Measurements from ENCODE around the gene HTN3. TPM values are rescaled to one million over a fixed set of nuclear protein-coding genes. Genes with fewer than 3 reads are reported as not detected.

HTN3 gene
- total RNA-seq, 4 donors from 2014 or later, result not detected

DNA sequence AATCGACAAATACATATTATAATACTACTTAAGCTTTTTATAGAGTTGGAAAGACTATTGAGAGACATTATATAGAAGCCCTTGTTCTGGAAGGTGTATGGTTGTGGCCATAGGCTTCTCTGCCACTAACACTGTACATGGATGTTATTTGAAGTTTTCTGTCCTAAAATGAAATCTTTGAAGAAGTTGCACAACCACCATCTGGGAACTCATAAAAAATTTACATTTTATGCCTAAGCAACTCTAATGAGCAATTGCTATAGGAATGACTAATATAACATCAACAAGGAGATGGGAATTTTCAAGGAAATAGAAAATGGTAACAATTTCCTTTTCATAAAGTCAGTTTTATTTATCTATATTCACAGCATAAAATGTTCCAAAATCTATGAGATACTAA lies 29.4 kb downstream of the HTN3 start:
- WGBS, result 84% methylated on average over 1 of the region's 1 CpG
- no peak for TF ChIP-seq POLR2A (IDR thresholded peaks at IDR 0.05; ENCODE audit: low read depth)
- TF ChIP-seq, protein P1, sequence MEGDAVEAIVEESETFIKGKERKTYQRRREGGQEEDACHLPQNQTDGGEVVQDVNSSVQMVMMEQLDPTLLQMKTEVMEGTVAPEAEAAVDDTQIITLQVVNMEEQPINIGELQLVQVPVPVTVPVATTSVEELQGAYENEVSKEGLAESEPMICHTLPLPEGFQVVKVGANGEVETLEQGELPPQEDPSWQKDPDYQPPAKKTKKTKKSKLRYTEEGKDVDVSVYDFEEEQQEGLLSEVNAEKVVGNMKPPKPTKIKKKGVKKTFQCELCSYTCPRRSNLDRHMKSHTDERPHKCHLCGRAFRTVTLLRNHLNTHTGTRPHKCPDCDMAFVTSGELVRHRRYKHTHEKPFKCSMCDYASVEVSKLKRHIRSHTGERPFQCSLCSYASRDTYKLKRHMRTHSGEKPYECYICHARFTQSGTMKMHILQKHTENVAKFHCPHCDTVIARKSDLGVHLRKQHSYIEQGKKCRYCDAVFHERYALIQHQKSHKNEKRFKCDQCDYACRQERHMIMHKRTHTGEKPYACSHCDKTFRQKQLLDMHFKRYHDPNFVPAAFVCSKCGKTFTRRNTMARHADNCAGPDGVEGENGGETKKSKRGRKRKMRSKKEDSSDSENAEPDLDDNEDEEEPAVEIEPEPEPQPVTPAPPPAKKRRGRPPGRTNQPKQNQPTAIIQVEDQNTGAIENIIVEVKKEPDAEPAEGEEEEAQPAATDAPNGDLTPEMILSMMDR (IDR thresholded peaks at IDR 0.05), result no peak
- TF ChIP-seq EP300 (IDR thresholded peaks at IDR 0.05), result no peak
- TF ChIP-seq POLR2AphosphoS5 (IDR thresholded peaks at IDR 0.05), result no peak
- Histone ChIP-seq H3K4me3 (no peak overlapping the region), H3K9me3 (peaks cover 0 to 8% (median 2%) of the 10 kb centered on the region in 4 donors), H3K27me3 (no peaks in the 10 kb centered on the region), H3K27ac (replicated peaks in 1 of 4) (no peak overlapping the region), H3K4me1 (no peaks in the 10 kb centered on the region), H3K36me3 (no peaks in the 10 kb centered on the region)
- intact Hi-C loops (cut with DNase I), result no loop called here
- DNase-seq (ENCODE audit: extremely low spot score), result no peak

DNA sequence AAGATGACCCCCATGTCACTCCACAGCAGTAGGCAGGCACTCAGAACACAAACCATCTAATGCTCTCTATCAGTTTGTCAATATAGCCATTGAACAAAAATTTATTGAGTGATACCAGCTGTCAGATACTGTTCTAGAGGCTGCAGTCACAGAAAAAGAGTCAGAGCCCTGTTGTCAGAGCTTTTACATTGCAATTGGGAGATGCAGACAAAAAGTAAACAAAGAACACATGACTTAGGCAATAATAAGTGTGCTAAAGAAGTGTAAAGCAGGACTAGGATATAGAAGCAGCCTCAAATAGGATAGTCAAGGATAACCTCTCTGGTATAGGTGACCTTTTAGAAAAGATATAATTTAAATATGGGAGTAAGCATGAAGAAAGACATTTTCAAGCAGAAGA lies 30.9 kb downstream of the HTN3 start:
- DNase-seq (ENCODE audit: extremely low spot score), result no peak
- Histone ChIP-seq H3K36me3 (no peaks in the 10 kb centered on the region), H3K27me3 (no peaks in the 10 kb centered on the region), H3K9me3 (peaks cover 0 to 8% (median 2%) of the 10 kb centered on the region in 4 donors), H3K4me1 (no peaks in the 10 kb centered on the region), H3K27ac (replicated peaks in 1 of 4) (no peak overlapping the region), H3K4me3 (no peak overlapping the region)
- intact Hi-C loops (cut with DNase I), result no loop called here
- TF ChIP-seq POLR2AphosphoS5 (IDR thresholded peaks at IDR 0.05) (no peak), POLR2A (IDR thresholded peaks at IDR 0.05; ENCODE audit: low read depth) (no peak)
- TF ChIP-seq, protein P1 (IDR thresholded peaks at IDR 0.05), result no peak

DNA sequence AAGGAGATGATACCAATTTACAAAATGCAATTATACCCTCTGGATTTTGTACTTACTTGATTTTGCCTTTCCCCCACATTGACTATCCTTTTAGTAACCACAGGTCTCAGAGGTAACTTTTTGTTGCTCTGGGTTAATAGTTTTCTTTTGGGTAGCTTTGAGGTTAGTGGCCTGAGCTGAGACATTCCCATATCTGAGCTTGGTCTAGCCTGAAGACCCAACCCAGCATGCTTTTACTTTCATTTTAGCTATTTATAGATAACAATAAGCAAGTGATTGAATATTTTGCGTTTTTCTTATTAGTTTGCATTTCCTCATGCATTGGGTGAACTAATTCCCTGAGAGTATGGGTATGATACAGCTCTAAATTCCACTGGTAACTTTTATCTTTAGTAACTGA lies 33.7 kb downstream of the HTN3 start:
- intact Hi-C loops (cut with DNase I), result no loop called here
- no peak for TF ChIP-seq POLR2A (IDR thresholded peaks at IDR 0.05; ENCODE audit: low read depth)
- TF ChIP-seq, protein P1 (IDR thresholded peaks at IDR 0.05), result no peak
- no peak for TF ChIP-seq EP300 (IDR thresholded peaks at IDR 0.05)
- TF ChIP-seq POLR2AphosphoS5 (IDR thresholded peaks at IDR 0.05), result no peak
- WGBS, result 78% methylated on average over 1 of the region's 1 CpG

DNA sequence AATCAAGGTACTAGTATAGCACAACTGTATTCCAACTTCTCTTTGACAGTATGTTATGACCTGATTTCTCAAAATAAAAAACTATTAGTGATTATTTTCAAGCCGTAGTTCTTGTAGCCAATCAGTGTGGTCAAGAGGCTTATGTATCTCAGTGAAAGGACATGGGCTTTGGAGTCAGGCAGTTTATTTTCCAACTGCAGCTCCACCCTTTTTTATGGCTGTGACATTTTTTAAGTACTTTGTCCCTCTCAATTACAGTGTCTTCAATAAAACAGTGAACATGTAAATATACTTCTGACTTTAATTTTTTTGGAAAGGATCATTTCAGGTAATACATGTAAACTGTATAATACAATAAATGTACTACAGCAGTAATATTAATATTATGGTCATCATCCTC lies 51.9 kb downstream of the HTN3 start:
- no peaks in the 10 kb centered on the region for H3K36me3 ChIP-seq
- intact Hi-C loops (cut with DNase I), result no loop called here
- WGBS, result 100% methylated on average over 1 of the region's 1 CpG
- H3K4me1 ChIP-seq, result no peaks in the 10 kb centered on the region
- no peak overlapping the region for H3K27ac ChIP-seq (replicated peaks in 1 of 4)
- DNase-seq (ENCODE audit: extremely low spot score), result no peak
- no peaks in the 10 kb centered on the region for H3K27me3 ChIP-seq
- no peak overlapping the region for H3K4me3 ChIP-seq
- no peak for TF ChIP-seq POLR2AphosphoS5 (IDR thresholded peaks at IDR 0.05)
- TF ChIP-seq, protein P1 (IDR thresholded peaks at IDR 0.05), result no peak
- TF ChIP-seq POLR2A (IDR thresholded peaks at IDR 0.05; ENCODE audit: low read depth), result no peak
- TF ChIP-seq EP300 (IDR thresholded peaks at IDR 0.05), result no peak
- no peaks in the 10 kb centered on the region for H3K9me3 ChIP-seq

More for the DNA sequence above, 33.7 kb downstream of the HTN3 start:
- no peaks in the 10 kb centered on the region for H3K27me3 ChIP-seq
- H3K9me3 ChIP-seq, result no peaks in the 10 kb centered on the region
- H3K4me1 ChIP-seq, result no peaks in the 10 kb centered on the region
- no peaks in the 10 kb centered on the region for H3K36me3 ChIP-seq
- no peak overlapping the region for H3K27ac ChIP-seq (replicated peaks in 1 of 4)
- no peak overlapping the region for H3K4me3 ChIP-seq
- DNase-seq (ENCODE audit: extremely low spot score), result no peak

Other genes starting within 250 kb of the HTN3 start
- not detected for gene SULT1E1, start 168.3 kb upstream of the HTN3 start, total RNA-seq
- not detected for gene CSN1S1, start 97.4 kb upstream of the HTN3 start, total RNA-seq
- not detected for gene CSN2, start 62.7 kb upstream of the HTN3 start, total RNA-seq
- not detected for gene STATH, start 32.5 kb upstream of the HTN3 start, total RNA-seq
- not detected for gene HTN1, start 22.0 kb downstream of the HTN3 start, total RNA-seq
- gene PRR27, start 125.8 kb downstream of the HTN3 start, total RNA-seq, result not detected
- under 1 TPM in 1 of 4 donors, not detected in 3; 0.66 TPM for gene ODAM, start 167.3 kb downstream of the HTN3 start, total RNA-seq
- gene FDCSP, start 197.7 kb downstream of the HTN3 start, total RNA-seq, result not detected
- gene CSN3, start 214.1 kb downstream of the HTN3 start, total RNA-seq, result not detected

Data from esophagus muscularis mucosa (tissue), 4 donors.